GM21723 (cell line): ENCODE results near the gene LMO7.
"Not testable (repeated sequence)": the region's sequence is repeated elsewhere in the genome, so short reads cannot be mapped to it uniquely, and the experiment has no call there.

Experiments used
- ATAC-seq: cut with Tn5 transposase; IDR thresholded peaks from one replicate; pipeline ENCODE4 v1.9.1; 2021; ENCODE audit warnings: mild to moderate bottlenecking, moderate library complexity; ENCODE audit not compliant: unreplicated experiment

Gene LMO7

DNA sequence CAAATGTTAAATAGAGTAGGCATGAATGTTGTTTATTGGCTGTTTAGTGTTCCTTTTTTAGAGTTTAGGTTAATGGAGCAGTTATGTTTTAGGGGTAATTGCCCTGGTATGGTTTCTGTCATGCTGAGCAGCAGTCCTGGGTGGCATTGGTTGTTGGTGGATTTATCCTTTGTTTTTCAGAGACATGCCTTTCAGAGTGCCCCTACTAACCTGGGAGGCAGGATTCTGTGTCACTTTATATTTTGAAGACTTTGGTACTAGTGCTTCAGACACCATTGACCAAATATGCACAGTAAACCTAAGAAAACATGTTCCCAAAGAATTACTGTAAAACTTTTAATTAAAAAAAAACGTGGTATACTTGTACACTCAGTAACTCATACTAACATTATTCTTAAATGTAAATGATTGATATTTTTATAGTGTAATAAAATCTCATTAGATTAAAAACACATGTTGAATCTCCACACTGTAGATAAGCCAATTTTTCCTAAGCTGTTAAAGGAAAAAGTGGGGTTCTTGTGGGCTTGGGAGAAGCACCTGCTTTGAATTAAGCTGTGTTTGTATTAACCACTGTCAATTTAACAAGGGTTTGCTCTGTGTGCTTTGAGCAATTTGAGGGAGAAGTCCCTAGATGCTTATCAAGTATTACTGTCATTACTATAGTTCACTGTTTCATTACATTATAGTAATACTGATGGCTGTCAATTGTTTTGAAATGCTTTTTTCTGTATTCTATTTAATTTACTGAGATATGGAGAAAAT, 133.2 kb downstream of the LMO7 start:
- no peak for ATAC-seq

DNA sequence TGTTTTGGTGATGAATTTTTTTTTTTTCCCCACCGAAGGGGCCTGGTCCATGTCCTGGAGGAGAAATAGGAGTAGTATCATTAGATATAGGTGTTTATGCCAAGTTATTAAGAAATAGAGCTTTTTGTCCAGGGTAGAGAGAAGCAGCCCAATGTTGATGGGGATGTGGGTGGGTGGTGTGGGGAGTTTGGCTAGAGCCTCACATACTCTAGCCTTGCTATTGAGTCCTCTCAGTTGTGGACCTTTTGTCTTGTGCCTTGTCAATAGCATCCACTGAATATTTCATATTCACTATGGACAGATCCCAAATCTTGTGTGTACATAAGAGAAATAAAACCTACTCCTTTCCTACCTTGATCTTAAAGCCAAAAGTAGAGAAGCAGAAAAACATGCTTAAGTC, 134.0 kb downstream of the LMO7 start:
- no peak for ATAC-seq

DNA sequence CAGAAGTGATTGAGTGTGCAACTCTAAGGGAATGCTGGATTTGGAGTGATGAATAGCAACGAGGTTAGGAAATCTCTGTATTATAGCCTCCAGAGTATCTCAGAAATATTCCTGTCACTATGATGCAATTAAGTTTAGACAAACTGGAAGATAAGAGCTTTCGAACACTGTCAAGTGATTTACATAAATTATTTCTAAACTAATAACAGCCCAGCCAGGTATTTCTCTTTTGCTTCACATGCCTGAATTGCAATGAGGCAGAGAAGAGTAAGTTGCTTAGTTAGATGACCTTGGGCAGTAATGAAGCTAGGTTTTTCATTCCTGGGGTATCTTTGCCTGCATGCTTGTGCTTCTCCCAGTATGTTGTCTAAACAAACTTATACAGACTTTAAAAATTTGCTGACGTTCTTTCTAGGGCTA, 134.5 kb downstream of the LMO7 start:
- no peak for ATAC-seq

GRCh38 chr13:75771226-75771625, 135.1 kb downstream of the LMO7 start:
- no peak for ATAC-seq

GRCh38 chr13:75771818-75772217, 135.7 kb downstream of the LMO7 start:
- ATAC-seq: no peak

- no peak for ATAC-seq
These were observed 138.0 kb downstream of the LMO7 start for GRCh38 chr13:75774176-75774575.

DNA sequence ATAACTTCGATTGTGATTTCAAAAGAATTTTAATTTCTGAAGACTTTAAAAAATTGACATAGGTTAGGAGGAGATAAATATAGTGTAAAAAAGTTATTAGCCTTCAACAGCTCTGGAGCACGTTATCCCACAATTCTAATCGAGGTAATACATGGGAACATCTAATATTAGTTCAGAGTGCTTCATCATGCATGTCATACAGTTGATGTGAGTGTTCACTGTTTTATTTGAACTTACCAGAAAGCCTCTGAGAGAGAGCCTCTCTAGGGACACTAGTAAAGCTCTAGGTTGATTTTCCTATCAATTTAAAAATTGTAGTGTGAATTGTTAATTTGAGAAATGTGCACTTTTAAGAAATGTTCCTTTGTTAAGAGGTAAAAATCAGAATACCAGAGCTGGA, 140.4 kb downstream of the LMO7 start:
- no peak for ATAC-seq

- ATAC-seq: no peak
These were observed 143.3 kb downstream of the LMO7 start for GRCh38 chr13:75779393-75779792.

GRCh38 chr13:75780103-75780502, 144.0 kb downstream of the LMO7 start:
- ATAC-seq: not testable (repeated sequence)

DNA sequence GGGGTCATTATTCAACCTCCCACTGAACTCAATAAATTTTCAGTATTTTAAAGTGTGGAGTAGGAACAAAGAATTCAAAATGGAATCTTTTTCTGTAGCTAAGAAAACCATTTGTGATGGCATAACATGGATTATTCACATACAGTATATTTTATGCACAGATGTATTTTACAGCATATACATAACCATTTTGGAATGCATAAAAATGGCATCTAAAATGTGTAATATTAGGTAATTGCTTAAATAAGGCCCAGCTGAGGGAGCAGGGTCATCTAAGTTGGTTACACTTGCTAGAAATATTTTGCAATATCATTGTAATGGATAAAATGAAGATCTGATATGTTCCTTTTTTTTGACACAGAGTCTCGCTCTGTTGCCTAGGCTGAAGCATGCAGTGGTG, 146.9 kb downstream of the LMO7 start:
- ATAC-seq: no peak

DNA sequence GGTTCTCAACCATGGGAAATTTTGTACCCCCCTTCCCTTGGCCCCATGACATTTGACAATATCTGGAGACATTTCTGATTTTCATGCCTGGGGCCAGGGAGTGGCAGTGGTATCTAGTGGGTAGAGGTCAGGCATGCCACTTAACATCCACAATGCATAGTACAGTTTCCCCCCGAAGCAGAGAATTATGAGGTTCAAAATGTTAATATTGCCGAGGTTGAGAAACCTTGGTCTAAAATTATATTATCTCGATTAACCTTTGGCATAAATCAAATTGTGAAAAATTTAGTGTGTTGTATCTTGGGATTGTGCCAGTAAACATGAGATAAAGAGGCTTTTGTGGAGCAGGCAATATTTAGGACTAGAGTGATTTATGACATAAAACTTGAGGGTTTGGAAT, 147.9 kb downstream of the LMO7 start:
- ATAC-seq: no peak

- no peak for ATAC-seq
These were observed 149.0 kb downstream of the LMO7 start for GRCh38 chr13:75785130-75785529.

- ATAC-seq: no peak
These were observed 151.3 kb downstream of the LMO7 start for GRCh38 chr13:75787249-75787928.

DNA sequence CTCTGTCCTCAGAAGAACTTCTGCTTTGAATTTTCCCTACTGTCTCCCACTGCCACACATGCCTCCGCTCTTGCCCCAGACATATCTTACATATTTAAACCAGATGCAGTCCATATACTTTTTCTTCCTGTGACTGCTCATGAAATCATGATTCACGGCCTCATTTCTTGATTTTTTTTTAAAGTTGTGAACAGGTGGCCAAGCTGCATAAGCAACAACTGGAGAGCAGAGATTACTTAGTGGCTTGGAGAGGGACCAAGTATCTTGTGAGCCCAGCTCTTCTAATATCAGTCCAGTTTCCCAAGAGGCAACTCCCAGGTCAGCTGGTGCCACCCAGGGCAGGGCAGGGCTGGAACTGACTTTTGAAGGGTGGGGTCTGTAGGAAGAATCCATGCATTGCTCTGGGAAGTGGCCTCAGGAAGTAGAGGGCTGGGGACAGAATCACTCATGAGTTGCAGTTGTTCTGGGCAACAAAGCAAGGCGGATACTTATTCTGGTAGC, 152.4 kb downstream of the LMO7 start:
- ATAC-seq: no peak

DNA sequence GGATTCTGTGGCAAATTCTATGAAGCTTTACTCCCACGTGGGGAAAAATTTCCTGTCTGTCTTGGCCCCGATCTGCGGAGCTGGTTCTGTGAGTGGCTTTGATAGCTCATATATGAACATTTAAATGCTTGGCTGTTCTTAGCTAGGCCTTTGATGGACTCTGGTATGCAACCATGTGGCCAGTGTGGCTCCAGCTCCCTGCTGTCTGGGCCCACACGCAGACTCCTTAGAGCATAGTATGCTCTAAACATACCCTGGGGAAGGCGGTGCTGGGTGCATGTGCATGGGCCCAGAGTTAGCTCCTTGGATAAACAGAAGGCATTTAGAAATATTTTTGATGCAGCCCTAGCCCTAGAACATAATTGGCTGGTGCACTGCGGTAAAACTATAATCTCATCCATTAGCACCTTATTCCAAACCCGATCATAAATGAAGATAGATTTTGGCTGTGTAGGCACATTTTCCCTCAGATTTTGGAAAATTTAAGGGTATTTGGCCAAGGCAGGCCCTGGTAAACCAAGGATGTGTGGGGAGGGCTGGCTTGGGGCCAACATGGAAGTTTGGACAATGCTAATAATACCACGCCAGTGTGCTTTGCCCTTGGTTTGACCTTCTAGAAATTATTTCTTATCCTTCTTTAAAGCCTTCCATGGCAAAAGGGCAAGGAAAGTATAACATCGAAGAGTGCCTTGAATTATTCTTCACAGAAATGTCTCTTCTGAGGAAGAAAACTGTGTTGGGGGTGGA, 153.5 kb downstream of the LMO7 start:
- no peak for ATAC-seq

DNA sequence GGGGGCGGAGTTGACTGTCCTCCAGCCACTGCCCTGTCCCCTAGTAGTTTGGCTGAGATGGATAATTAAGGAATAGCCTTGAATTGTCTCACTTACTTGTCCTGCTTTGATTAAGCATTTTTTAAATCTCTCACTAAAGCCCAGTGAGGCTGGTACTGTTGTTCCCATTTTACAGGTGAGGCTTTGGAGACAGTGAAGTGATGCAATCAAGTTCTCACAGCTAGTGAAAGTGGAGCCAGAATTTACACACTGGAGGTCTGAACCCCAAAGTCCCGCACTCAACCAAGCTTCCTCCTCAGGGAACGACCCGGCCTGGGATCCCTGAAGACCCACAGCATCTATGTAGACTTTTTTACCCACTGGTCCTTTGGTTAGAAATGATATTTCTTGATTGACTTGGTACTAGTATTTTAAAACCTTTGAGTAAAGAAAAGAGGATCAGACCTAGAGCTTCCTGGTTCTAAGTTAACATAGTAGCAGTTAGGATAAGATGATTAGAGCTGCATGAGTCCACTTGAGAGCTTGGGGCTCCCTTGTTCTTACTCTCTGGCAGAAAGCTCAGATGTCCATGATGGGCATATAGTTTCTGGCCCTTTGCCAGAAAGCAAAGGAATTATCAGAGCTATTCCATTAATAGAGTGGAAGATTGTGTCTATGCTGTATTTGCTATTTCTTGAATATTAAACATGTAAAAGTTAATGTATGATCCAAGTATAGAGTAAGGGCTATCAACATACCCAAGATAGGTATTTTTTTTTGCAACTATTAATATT, 154.3 kb downstream of the LMO7 start:
- ATAC-seq: no peak

DNA sequence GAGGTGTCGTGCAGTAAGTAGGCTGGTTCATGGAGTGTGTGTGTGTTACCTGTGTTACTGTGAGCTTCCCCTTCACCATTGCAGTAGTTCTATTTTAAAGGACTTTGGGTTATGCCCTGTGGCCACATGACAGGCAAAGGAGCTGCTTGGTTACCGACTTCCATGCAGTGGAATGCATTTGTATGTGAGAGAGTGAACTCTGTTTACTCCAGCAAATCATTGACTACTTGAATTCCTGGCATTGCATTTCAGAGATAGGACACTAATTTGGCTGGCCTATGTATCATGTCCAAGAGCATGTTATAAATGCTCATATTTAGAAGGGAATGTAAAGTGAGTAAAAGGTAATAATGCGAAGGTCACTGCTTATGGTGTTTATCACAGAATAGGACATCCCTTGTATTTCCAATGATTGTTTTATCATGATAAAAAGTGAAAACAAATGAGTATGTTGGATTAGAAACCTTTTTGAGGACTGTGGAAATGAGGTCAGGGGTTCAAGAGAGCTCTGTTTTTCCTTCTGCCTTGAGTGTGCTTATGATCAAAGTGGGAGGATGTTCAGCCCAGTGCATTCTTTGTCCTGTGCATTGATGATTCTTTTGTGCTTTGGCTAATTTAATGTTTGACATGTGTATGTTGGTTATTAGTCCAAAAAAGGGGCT, 156.5 kb downstream of the LMO7 start:
- no peak for ATAC-seq

DNA sequence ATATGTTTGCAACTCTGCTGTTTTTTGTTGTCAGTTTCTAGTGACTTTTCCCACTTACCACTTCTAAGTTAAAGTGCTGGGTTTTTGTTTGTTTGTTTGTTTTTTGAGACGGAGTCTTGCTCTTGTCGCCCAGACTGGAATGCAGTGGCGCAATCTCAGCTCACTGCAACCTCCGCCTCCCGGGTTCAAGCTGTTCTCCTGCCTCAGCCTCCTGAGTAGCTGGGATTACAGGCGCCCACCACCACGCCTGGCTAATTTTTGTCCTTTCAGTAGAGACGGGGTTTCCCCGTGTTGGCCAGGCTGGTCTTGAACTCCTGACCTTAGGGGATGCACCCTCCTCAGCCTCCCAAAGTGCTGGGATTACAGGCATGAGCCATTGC, 157.0 kb downstream of the LMO7 start:
- not testable (repeated sequence) for ATAC-seq

DNA sequence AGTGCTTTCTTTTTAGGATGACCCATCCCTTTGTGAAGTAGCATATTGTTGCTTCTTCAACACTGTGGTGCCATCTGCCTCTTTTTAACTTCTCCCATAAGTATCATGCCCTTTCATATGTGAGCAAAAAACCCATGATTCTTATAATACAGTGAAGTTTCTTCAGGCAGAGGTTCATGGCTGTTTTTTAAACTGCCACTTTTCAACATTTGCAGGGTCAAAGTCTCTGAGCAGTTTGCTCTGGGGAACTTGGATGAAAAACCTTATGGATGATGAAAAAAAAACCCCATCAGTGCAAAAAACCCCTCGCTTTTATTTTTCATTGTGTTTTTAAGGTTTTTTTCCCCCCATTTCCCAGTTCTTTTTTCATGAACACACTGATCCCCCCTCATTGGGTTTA, 158.5 kb downstream of the LMO7 start:
- ATAC-seq: no peak

DNA sequence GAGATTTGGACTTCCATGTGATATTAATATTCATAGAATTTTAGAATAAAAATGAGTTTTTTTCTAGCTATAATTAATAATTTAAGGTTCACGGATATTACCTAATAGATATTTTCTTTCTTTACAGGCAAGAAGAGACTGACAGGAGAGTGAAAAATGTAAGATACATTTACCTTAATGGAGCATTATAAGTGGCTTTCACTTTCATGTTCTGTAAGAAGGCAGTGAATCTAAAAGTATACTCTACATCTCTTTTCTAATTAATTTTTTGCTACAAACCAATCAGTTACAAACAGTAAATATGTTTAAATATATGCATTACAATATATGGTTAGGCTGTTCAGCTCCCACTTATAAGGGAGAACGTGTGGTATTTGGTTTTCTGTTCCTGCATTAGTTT, 159.1 kb downstream of the LMO7 start:
- no peak for ATAC-seq
